Muscle of leg (tissue), 11 donors: ENCODE data around the gene CAMK2A. TPM values are rescaled to one million over a fixed set of nuclear protein-coding genes. Genes with fewer than 3 reads are reported as not detected.

Source experiments
- DNase-seq: peaks from one replicate; pipeline ENCODE4 v3.0.0; 2013
- H3K27ac ChIP-seq: one replicate; pipeline ENCODE4 v1.5.1; 2013; ENCODE audit warnings: mild to moderate bottlenecking, low read length, control low read depth
- H3K27me3 ChIP-seq: one replicate; pipeline ENCODE4 v1.6.1; 2013; ENCODE audit warnings: low read length; ENCODE audit not compliant: control insufficient read depth, insufficient read depth
- H3K36me3 ChIP-seq: one replicate; pipeline ENCODE4 v1.6.1; 2013; ENCODE audit warnings: low read length; ENCODE audit not compliant: control insufficient read depth, insufficient read depth
- H3K4me1 ChIP-seq: one replicate; pipeline ENCODE4 v1.6.1; 2013; ENCODE audit warnings: low read length; ENCODE audit not compliant: control insufficient read depth, insufficient read depth
- H3K4me3 ChIP-seq: one replicate; pipeline ENCODE4 v1.5.1; 2013; ENCODE audit warnings: low read length, control low read depth
- H3K9me3 ChIP-seq: replicated peaks from 2 replicates; pipeline ENCODE4 v1.6.1; 2013; ENCODE audit warnings: low read depth, low read length; ENCODE audit not compliant: control insufficient read depth
- WGBS: methylation state at CpG from one replicate; pipeline ENCODE4 v1.1.5; 2013; ENCODE audit warnings: missing lambda C conversion rate; ENCODE audit not compliant: insufficient coverage; 5-methylcytosine and 5-hydroxymethylcytosine counted together
- polyA plus RNA-seq, 8 donors: library from polyadenylated mRNA; unstranded; fragments of 120-200 nt; gene quantifications; one replicate each; pipeline versions ENCODE4 v1.2.1 to v1.2.3, GENCODE V29; 2013; ENCODE audit warnings: inconsistent platforms in 1 of 8, low replicate concordance in 1 of 8; ENCODE audit not compliant: insufficient read length in 8 of 8, insufficient read depth in 1 of 8
- total RNA-seq: library from RNA; stranded (reverse); fragments of 120-200 nt; gene quantifications from one replicate; pipeline ENCODE4 v1.2.4, GENCODE V29; 2013

Gene CAMK2A
- total and polyA plus RNA-seq, 9 donors, result 38.5 to 79.9 (median 58.4) TPM

GRCh38 chr5:150295741-150296486 is 6.3 kb upstream of the CAMK2A start:
- Histone ChIP-seq H3K4me3 (no peak overlapping the region), H3K27ac (no peak overlapping the region), H3K9me3 (no peaks in the 10 kb centered on the region), H3K27me3 (peaks cover 5% of the 10 kb centered on the region), H3K36me3 (peaks cover 6% of the 10 kb centered on the region), H3K4me1 (peaks cover 33% of the 10 kb centered on the region)
- 83% methylated on average over 10 of the region's 17 CpGs for WGBS
- no peak for DNase-seq

- WGBS, result 66% methylated on average over 9 of the region's 10 CpGs
- peaks cover 5% of the 10 kb centered on the region for H3K27me3 ChIP-seq
- peaks cover 6% of the 10 kb centered on the region for H3K36me3 ChIP-seq
- no peak overlapping the region for H3K4me3 ChIP-seq
- no peaks in the 10 kb centered on the region for H3K9me3 ChIP-seq
- H3K4me1 ChIP-seq, result peaks cover 28% of the 10 kb centered on the region
- DNase-seq, result peak; percentile 36
- H3K27ac ChIP-seq, result no peak overlapping the region
These were observed 5.6 kb upstream of the CAMK2A start for GRCh38 chr5:150295172-150295634.

- H3K4me3 ChIP-seq, result no peak overlapping the region
- H3K9me3 ChIP-seq, result no peaks in the 10 kb centered on the region
- peaks cover 28% of the 10 kb centered on the region for H3K4me1 ChIP-seq
- DNase-seq, result no peak
- H3K36me3 ChIP-seq, result peaks cover 6% of the 10 kb centered on the region
- peaks cover 9% of the 10 kb centered on the region for H3K27me3 ChIP-seq
- no peak overlapping the region for H3K27ac ChIP-seq
- WGBS, result 96% methylated on average over 8 of the region's 10 CpGs
These were observed 5.0 kb upstream of the CAMK2A start for GRCh38 chr5:150294551-150295071.

- Histone ChIP-seq H3K4me3 (no peak overlapping the region), H3K4me1 (peaks cover 25% of the 10 kb centered on the region), H3K36me3 (peaks cover 6% of the 10 kb centered on the region), H3K27ac (no peak overlapping the region), H3K9me3 (no peaks in the 10 kb centered on the region), H3K27me3 (peaks cover 13% of the 10 kb centered on the region)
- DNase-seq, result no peak
- WGBS, result 73% methylated on average over 11 of the region's 19 CpGs
These were observed 3.7 kb upstream of the CAMK2A start for GRCh38 chr5:150293091-150293941.

GRCh38 chr5:150291388-150292385 is 2.1 kb upstream of the CAMK2A start:
- H3K36me3 ChIP-seq, result no peaks in the 10 kb centered on the region
- peaks cover 11% of the 10 kb centered on the region for H3K27me3 ChIP-seq
- H3K4me1 ChIP-seq, result peaks cover 25% of the 10 kb centered on the region
- WGBS, result 92% methylated on average over 4 of the region's 13 CpGs
- H3K27ac ChIP-seq, result no peak overlapping the region
- DNase-seq, result no peak
- no peak overlapping the region for H3K4me3 ChIP-seq
- H3K9me3 ChIP-seq, result no peaks in the 10 kb centered on the region

- H3K36me3 ChIP-seq, result no peaks in the 10 kb centered on the region
- peaks cover 11% of the 10 kb centered on the region for H3K27me3 ChIP-seq
- no peaks in the 10 kb centered on the region for H3K9me3 ChIP-seq
- no peak overlapping the region for H3K27ac ChIP-seq
- no peak for DNase-seq
- WGBS, result 0% methylated on average over 1 of the region's 6 CpGs
- H3K4me1 ChIP-seq, result peaks cover 8% of the 10 kb centered on the region
- H3K4me3 ChIP-seq, result no peak overlapping the region
These were observed 782 bp downstream of the CAMK2A start for GRCh38 chr5:150288791-150289190.

GRCh38 chr5:150288361-150288760 is 1.2 kb downstream of the CAMK2A start:
- peaks cover 11% of the 10 kb centered on the region for H3K27me3 ChIP-seq
- 82% methylated on average over 4 of the region's 4 CpGs for WGBS
- no peaks in the 10 kb centered on the region for H3K36me3 ChIP-seq
- DNase-seq, result no peak
- H3K4me3 ChIP-seq, result no peak overlapping the region
- no peak overlapping the region for H3K27ac ChIP-seq
- H3K9me3 ChIP-seq, result no peaks in the 10 kb centered on the region
- H3K4me1 ChIP-seq, result peaks cover 4% of the 10 kb centered on the region

GRCh38 chr5:150286820-150287219 is 2.8 kb downstream of the CAMK2A start:
- WGBS, result 48% methylated on average over 4 of the region's 5 CpGs
- DNase-seq, result no peak
- no peaks in the 10 kb centered on the region for H3K36me3 ChIP-seq
- no peaks in the 10 kb centered on the region for H3K4me1 ChIP-seq
- H3K27ac ChIP-seq, result no peak overlapping the region
- peaks cover 8% of the 10 kb centered on the region for H3K27me3 ChIP-seq
- no peak overlapping the region for H3K4me3 ChIP-seq
- H3K9me3 ChIP-seq, result no peaks in the 10 kb centered on the region

GRCh38 chr5:150285114-150285513 is 4.5 kb downstream of the CAMK2A start:
- DNase-seq, result no peak
- no peaks in the 10 kb centered on the region for H3K9me3 ChIP-seq
- no peak overlapping the region for H3K4me3 ChIP-seq
- H3K27ac ChIP-seq, result no peak overlapping the region
- WGBS, result 89% methylated on average over 3 of the region's 7 CpGs
- peaks cover 2% of the 10 kb centered on the region for H3K4me1 ChIP-seq
- H3K36me3 ChIP-seq, result no peaks in the 10 kb centered on the region
- H3K27me3 ChIP-seq, result peaks cover 8% of the 10 kb centered on the region
